HG03135 (cell line): ENCODE measurements around the gene ARHGEF10L.

Experiments used
- ATAC-seq: cut with Tn5 transposase; IDR thresholded peaks from one replicate; pipeline ENCODE4 v1.9.1; 2021; ENCODE audit warnings: mild to moderate bottlenecking, moderate library complexity; ENCODE audit not compliant: unreplicated experiment

ARHGEF10L gene

GRCh38 chr1:17649371-17650106 is 110.0 kb downstream of the ARHGEF10L start:
- ATAC-seq, result no peak

- ATAC-seq, result no peak
Observed at GRCh38 chr1:17653276-17653675, 113.8 kb downstream of the ARHGEF10L start.

DNA sequence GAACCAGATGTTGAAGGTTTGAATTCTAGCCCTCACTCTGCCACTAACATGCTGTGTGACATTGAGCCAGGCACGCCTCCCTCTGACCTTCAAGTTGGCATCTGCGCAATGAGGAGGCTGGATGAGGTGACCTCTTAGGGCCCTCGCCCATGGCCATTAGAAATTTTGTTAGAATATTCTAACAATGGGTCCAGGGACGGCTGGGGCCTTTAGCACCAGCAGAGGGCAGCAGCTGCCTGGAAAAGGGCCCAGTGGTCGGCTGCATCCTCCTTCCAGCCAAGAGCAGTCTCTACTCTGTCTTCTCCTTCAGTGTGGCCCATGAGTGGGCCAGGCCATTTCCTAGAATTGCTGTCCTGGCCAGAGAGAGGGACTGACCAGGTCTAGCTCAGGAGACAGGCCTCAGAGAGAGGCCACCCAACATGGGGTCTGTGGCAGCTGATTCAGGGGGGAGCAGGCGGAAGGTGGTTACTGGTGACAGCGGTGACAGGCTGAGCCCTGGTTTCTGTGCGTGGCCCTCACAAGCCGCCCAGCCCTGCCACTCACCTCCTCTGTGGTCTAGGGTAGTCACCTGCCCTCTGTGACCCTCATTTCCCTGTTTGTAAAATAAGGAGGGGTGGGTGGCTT is 114.3 kb downstream of the ARHGEF10L start:
- ATAC-seq, result no peak

DNA sequence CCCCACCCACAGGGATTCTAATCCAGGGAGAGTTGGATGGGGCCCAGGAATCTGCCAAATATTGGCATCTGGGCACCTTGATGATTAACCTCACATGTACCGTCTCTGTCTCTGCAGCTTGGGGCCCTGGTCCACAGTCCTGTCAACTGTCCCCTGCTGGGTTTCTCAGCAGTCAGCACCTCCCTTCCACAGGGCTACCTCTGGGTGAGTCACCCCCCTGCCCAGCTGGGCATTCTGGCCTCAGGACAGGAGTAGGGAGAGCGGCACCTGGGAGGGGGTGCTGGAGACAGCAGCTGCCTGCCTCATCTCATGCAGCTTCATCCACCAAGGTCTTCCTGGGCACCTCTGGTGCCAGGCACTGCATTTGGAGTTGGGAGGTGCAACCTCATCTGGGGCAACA is 115.0 kb downstream of the ARHGEF10L start:
- ATAC-seq, result no peak

- ATAC-seq, result no peak
Observed at GRCh38 chr1:17655169-17655568, 115.7 kb downstream of the ARHGEF10L start.

GRCh38 chr1:17655922-17656321 is 116.4 kb downstream of the ARHGEF10L start:
- ATAC-seq, result no peak

DNA sequence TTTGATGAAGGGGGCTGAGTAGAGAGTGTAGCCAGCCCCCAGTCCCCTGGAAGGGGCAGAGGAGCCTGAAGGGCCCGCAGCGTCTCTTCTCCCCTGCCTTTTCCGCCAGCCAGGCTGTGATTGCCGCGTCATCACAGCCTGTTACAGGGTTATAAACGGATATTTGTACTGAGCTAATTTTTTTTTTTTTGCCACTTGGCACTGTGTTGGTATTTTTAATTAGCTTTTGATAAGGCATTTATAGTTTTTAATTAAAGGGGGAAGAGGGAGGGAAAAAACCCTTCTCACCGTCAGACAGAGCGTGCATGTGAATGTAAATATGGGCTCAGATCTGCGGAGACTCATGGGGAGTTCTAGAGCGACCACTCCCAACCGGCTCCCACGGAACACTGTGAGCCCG is 117.9 kb downstream of the ARHGEF10L start:
- no peak for ATAC-seq

- no peak for ATAC-seq
Observed at GRCh38 chr1:17658837-17659236, 119.3 kb downstream of the ARHGEF10L start.

DNA sequence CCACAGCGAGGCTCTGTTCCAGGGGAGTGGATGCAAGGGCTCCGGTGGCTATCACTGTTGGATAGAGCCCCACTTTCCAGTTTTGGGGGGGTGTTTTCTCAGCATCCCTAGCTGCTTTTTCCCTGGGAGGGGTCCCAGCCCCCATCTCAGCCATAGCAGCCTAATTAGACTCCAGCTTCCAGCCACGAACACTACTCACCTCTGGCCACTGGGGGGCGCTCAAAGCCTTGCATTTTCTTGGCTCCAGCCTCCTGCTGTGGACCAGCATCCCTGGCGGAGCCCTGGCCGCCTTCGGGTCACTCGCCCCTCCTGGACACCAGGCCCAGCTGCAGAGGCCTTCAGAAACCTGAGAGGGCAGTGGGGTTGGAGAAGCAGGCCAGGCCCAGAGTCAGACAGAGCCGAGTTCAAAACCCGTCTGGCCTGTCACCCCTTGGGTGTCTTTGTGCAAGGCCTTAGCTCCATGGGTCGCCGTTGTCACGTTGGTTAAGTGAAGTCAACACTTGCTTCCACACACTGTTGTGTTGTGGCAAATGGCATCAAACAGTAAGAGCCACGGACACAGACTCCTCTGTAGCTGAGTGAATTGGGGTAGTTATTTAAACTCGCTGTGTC is 122.2 kb downstream of the ARHGEF10L start:
- no peak for ATAC-seq

DNA sequence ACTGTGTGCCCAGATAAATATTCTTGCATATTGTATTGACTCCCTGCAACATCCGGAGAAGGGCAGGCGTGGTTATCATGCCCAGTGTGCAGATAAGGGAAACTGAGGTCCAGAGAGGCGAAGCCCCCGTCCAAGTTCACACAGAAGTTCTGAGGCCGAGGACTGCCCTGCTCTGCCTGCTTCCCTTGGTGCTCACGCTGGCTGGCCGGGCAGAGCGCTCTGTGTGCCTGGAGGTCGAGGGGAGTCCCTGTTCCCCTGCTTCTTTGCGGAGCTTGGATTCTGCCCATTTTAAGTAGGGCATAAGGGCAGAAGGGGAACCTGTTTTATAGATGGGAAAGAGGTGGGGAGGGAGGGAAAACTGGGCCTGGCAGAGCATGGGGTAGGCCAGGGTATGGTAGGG is 122.8 kb downstream of the ARHGEF10L start:
- ATAC-seq, result no peak

DNA sequence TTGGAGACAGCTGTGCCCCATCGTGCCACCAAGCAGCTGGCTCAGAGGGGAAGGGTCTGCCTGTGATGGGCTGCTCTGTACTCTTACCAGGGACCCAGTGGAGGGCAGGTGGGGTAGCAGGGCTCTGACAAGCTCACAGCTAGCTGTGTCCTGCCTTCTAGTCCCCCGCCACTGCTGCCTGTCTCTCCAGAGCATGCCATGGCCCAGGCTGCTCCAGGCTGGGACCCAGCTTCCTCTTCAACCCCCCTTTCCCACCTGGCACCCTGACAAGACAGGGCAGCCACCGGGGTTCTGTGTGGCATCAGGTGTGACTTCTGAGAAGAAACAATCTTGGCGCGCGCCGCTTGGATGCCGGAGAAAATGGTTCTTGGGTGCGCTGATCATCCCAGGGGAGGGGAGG is 123.3 kb downstream of the ARHGEF10L start:
- no peak for ATAC-seq

DNA sequence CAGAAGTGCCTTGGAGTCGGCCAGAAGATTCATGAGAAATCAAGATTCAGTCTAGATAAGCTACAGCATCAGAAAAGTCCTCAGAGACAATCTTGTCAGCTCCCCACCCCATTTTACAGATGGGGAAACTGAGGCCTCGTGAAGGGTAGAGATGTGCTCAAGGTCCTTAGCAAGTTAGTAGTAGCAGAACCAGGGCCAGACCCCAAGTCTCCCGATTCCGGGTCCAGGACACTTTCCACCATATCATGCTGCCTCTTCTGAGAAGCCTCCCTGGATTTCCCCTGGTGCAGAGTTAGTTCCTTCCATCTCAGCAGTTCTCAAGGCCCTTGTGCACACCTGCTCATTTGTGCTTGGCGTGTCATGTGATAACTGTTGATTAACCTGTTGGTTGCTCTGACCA is 124.1 kb downstream of the ARHGEF10L start:
- no peak for ATAC-seq

GRCh38 chr1:17664322-17664721 is 124.8 kb downstream of the ARHGEF10L start:
- no peak for ATAC-seq

DNA sequence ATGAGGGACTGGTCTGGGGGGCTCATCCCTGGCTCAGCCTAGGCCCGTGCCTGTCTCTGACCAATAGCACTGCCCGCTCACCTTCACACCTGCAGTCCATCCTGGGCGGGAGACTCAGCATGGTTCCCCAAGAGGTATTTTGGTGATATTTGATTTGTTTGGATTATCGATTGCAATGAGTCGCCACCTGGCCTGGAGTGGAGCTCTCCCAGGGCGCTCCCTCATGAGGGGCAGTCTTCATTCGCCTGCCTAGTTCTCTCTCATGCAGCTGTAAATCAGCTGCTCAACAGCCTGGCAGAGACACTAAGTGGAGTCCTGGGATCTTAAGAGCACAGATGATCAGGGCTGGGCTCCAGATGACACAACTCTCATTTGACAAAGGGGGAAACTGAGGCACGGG is 125.6 kb downstream of the ARHGEF10L start:
- no peak for ATAC-seq

- ATAC-seq, result no peak
Observed at GRCh38 chr1:17665950-17666720, 126.6 kb downstream of the ARHGEF10L start.

DNA sequence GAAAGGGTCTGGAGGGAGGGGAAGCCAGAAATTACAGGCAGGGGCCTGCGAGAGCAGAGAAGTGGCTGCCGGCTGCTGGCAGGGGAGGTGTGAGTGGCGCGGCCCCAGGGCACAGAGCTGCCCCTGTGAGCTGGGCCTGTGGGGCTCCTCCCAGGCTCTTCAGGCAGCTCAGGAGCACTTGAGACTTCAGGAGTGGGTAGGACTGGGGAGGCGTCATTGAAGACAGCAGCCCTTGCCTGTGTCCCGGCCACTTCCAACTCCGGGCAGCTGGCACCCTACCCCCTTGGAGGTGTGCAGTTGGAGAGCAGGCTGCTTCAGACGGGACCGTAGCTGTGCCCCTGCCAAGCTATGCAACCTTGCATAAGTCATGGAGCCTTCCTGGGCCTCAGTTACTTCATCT is 128.1 kb downstream of the ARHGEF10L start:
- ATAC-seq, result no peak

DNA sequence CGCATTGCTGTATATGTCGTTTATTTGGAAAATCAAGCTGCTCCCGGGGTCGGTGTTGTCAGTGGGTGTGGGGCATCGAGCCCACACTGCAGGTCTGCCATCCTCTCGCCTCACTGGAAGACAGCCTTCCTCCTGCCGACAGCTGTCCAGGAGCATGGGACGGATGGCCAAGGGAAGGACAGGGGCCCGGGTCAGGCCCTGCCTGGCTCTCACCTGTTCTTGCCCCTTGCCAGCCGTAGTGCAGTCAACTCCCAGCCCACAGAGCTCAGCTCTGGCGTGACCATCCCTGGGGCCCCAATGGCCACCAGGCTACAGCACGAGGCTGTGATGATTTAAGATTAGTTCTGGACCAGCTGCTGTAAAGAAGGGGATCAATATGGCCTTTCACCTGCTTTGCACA is 128.7 kb downstream of the ARHGEF10L start:
- no peak for ATAC-seq

DNA sequence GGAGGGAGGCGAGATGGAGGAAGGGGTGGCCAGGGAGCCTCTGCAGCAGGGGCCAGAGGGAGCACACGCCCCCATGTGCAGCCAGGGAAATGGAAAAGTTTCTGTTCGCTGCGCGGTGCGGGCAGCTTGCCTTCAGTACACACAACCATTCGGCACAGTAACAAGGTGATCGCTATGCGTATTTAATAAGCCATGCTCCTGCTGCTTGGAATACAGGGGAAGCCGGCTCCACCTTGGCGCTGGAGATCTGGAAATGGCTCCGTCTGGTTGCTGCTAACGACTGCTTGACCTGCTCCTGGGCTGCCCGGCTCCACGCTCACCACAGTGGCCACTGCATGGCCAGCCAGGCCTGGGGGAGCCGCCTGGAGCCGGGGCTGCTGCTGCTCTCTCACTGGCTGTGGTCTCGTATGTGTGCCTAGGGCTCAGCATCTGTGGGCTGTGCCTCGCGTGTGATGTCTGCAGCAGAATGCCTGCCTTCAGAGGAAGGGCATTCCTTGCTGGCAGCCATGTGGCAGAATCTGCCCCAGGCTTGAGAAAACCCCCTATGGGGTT is 129.2 kb downstream of the ARHGEF10L start:
- ATAC-seq, result no peak

- no peak for ATAC-seq
Observed at GRCh38 chr1:17669305-17669704, 129.8 kb downstream of the ARHGEF10L start.

DNA sequence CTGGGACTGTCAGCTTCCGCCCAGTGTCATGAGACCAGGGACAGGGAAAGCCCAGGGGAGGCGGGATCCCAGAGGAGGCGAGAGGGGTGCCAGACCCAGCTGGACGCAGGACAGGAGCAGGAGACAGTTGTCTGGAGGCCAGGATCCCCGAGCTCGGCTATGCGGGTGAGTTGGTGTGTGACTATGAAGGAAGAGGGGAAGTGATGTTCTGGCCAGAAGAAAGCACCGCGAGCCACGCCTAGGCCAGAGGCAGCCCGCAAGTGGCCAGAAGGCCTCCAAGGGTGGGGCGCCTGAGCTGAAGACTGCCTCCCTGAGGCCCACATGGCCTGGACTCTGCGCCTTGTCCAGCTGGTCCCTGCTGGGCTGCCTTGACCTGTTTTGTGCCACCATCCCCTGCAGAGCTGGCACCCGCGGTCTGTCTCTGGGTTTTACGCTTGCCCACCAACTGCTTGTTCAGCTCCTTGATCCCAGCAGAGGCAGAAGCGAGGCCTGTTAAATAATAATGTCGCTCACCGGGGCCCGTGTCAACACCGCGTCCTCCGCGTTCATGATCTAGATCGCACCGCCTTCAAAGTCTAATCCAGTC is 130.5 kb downstream of the ARHGEF10L start:
- no peak for ATAC-seq
